GM12878 (cell line): ENCODE data around the gene CMSS1. TPM values are rescaled to one million over a fixed set of nuclear protein-coding genes. Genes with fewer than 3 reads are reported as not detected.

Experiments used
- ATAC-seq: fragments of 200-7000 bp; cut with Tn5 transposase; 3 replicates; pipeline ENCODE4 v1.9.1; 2020; ENCODE audit warnings: mild to moderate bottlenecking, moderate library complexity
- BruUV-seq: library from RNA; stranded (reverse); fragments of 400-500 nt; replicated peaks from 2 replicates; lab custom pipeline; 2021; lab: Mats Ljungman, UMichigan
- CTCF ChIA-PET: fragments of 300-600 bp; sonication (Branson Sonifier 250); formaldehyde crosslinking; extraction: SDS; loops from one replicate; lab custom pipeline; 2021; ENCODE audit warnings: inconsistent platforms; lab: Yijun Ruan, JAX
- POLR2A ChIA-PET: fragments of 350-600 bp; formaldehyde crosslinking; extraction: SDS; loops from one replicate; lab custom pipeline; 2021; ENCODE audit warnings: inconsistent platforms; lab: Charles Lee
- RAD21 ChIA-PET: fragments of 300-600 bp; sonication (Branson Sonifier 250); formaldehyde crosslinking; loops from one replicate; lab custom pipeline; 2023; ENCODE audit warnings: antibody characterized with exemption; ENCODE audit not compliant: unreplicated experiment; lab: Charles Lee
- SMC1A ChIA-PET: fragments of 300-600 bp; sonication (Branson Sonifier 250); formaldehyde crosslinking; loops from one replicate; lab custom pipeline; 2023; ENCODE audit not compliant: unreplicated experiment, uncharacterized antibody; lab: Charles Lee
- DNase-seq: peaks from one replicate; pipeline ENCODE4 v3.0.0-alpha.2; 2011; ENCODE audit warnings: low read depth, low spot score
- FAIRE-seq: peaks from 3 replicates; lab custom pipeline; 2011; peaks lifted over from hg19 to GRCh38; lab: Jason Lieb, UNC
- H2AFZ ChIP-seq: 2 replicates; pipeline ENCODE4 v1.6.0; 2011; ENCODE audit warnings: low read depth, low read length, control low read depth; ENCODE audit not compliant: control insufficient read depth
- H3K27ac ChIP-seq: 2 replicates; pipeline ENCODE4 v1.5.1; 2011; ENCODE audit warnings: control low read depth; ENCODE audit not compliant: control insufficient read depth, insufficient read depth
- H3K27me3 ChIP-seq, 2 experiments: replicated peaks in 1 of 2; 2 replicates each; pipeline versions ENCODE4 v1.6.0 to v1.6.1; 2011; ENCODE audit warnings: low read length in 1 of 2; ENCODE audit not compliant: control insufficient read depth in 2 of 2, insufficient read depth in 2 of 2
- H3K36me3 ChIP-seq, 2 experiments: 2 replicates each; pipeline ENCODE4 v1.5.1; 2011; ENCODE audit warnings: low read length in 1 of 2; ENCODE audit not compliant: control insufficient read depth in 2 of 2, insufficient read depth in 2 of 2
- H3K4me1 ChIP-seq: 2 replicates; pipeline ENCODE4 v1.6.1; 2011; ENCODE audit warnings: mild to moderate bottlenecking, low read length, moderate library complexity, mixed read lengths; ENCODE audit not compliant: control insufficient read depth, insufficient read depth
- H3K4me2 ChIP-seq: 2 replicates; pipeline ENCODE4 v1.6.0; 2011; ENCODE audit warnings: control low read depth; ENCODE audit not compliant: control insufficient read depth, insufficient read depth
- H3K4me3 ChIP-seq: fragments of 200-600 bp; sonication (generic); 2 replicates; pipeline ENCODE4 v1.5.1; 2016
- H3K79me2 ChIP-seq: 2 replicates; pipeline ENCODE4 v1.6.0; 2011; ENCODE audit warnings: low read length; ENCODE audit not compliant: control insufficient read depth, insufficient read depth
- H3K9ac ChIP-seq: 2 replicates; pipeline ENCODE4 v1.8.0; 2011; ENCODE audit warnings: low read length, control low read depth, mixed read lengths; ENCODE audit not compliant: control insufficient read depth, insufficient read depth
- H3K9me3 ChIP-seq: replicated peaks from 3 replicates; pipeline ENCODE4 v1.5.1; 2011; ENCODE audit warnings: mild to moderate bottlenecking, low read length; ENCODE audit not compliant: control insufficient read depth, insufficient read depth
- H4K20me1 ChIP-seq: 2 replicates; pipeline ENCODE4 v1.6.0; 2011; ENCODE audit not compliant: control insufficient read depth, insufficient read depth
- BCLAF1 ChIP-seq: fragments of 450-650 bp; IDR thresholded peaks from 2 replicates; pipeline ENCODE4 v1.6.1; 2017; ENCODE audit warnings: antibody characterized with exemption, mild to moderate bottlenecking, moderate library complexity
- CBX5 ChIP-seq: sonication (generic); IDR thresholded peaks from 2 replicates; pipeline ENCODE4 v1.6.1; 2016; ENCODE audit warnings: low read depth, moderate library complexity, mild to moderate bottlenecking, inconsistent platforms
- CEBPB ChIP-seq, 2 experiments: fragments of 150-350 bp in 1 of 2; IDR thresholded peaks; 2 replicates each; pipeline ENCODE4 v1.6.1; 2012 to 2014; ENCODE audit warnings: low read depth in 2 of 2, low read length in 2 of 2, borderline replicate concordance in 1 of 2, inconsistent platforms in 1 of 2
- CHD4 ChIP-seq: fragments of 200-600 bp; sonication (generic); IDR thresholded peaks from 2 replicates; pipeline ENCODE4 v1.6.1; 2016; ENCODE audit warnings: mild to moderate bottlenecking
- CREM ChIP-seq: IDR thresholded peaks from 2 replicates; pipeline ENCODE4 v1.6.1; 2014; ENCODE audit warnings: antibody characterized with exemption, low read depth
- FOXM1 ChIP-seq: IDR thresholded peaks from 2 replicates; pipeline ENCODE4 v1.6.1; 2012; ENCODE audit warnings: low read depth, mild to moderate bottlenecking, inconsistent platforms, low read length, moderate library complexity
- JUNB ChIP-seq: IDR thresholded peaks from 2 replicates; pipeline ENCODE4 v1.6.1; 2016; ENCODE audit warnings: antibody characterized with exemption, mild to moderate bottlenecking
- POLR2A ChIP-seq: IDR thresholded peaks from 2 replicates; pipeline ENCODE4 v1.6.1; 2011; ENCODE audit warnings: low read depth, mild to moderate bottlenecking, low read length
- POLR2AphosphoS5 ChIP-seq: IDR thresholded peaks from 2 replicates; pipeline ENCODE4 v1.6.1; 2011; ENCODE audit warnings: mild to moderate bottlenecking, low read length, inconsistent platforms
- POU2F2 ChIP-seq: IDR thresholded peaks from 3 replicates; pipeline ENCODE4 v1.6.1; 2011; ENCODE audit warnings: low read depth, mild to moderate bottlenecking, low read length, borderline replicate concordance
- RCOR1 ChIP-seq: conservative IDR thresholded peaks from 2 replicates; pipeline ENCODE4 v1.6.1; 2012; ENCODE audit warnings: low read depth, low read length, improper control_type of control experiment
- RUNX3 ChIP-seq: IDR thresholded peaks from 2 replicates; pipeline ENCODE4 v1.6.1; 2012; ENCODE audit warnings: low read length, inconsistent platforms
- SIN3A ChIP-seq: IDR thresholded peaks from 2 replicates; pipeline ENCODE4 v1.6.1; 2012; ENCODE audit warnings: low read depth, low read length, improper control_type of control experiment
- ZBTB4 ChIP-seq: fragments of 450-650 bp; formaldehyde crosslinking; IDR thresholded peaks from 2 replicates; pipeline ENCODE4 v1.4.0; 2022; ENCODE audit warnings: mild to moderate bottlenecking, moderate library complexity
- ZNF687 ChIP-seq: fragments of 450-650 bp; IDR thresholded peaks from 2 replicates; pipeline ENCODE4 v1.6.1; 2017; ENCODE audit warnings: mild to moderate bottlenecking, moderate library complexity
- ZSCAN29 ChIP-seq: fragments of 450-650 bp; IDR thresholded peaks from 2 replicates; pipeline ENCODE4 v1.6.1; 2017; ENCODE audit warnings: mild to moderate bottlenecking, moderate library complexity
- WGBS: methylation state at CpG from one replicate; pipeline ENCODE4 v1.1.6; 2016; ENCODE audit warnings: low lambda C conversion rate; ENCODE audit not compliant: insufficient replicate concordance, insufficient coverage; ENCODE audit errors: missing lambda C conversion rate; 5-methylcytosine and 5-hydroxymethylcytosine counted together
- in situ Hi-C: fragments of 300-500 bp; cut with MboI; formaldehyde crosslinking; loops from 9 replicates; pipeline ENCODE4 v1.14.3; 2018; ENCODE audit warnings: mixed read lengths
- intact Hi-C: fragments of 100-400 bp; cut with micrococcal nuclease; formaldehyde crosslinking; loops from one replicate; pipeline ENCODE4 v1.14.2; 2022; ENCODE audit not compliant: unreplicated experiment
- polyA plus RNA-seq, 11 experiments: library from polyadenylated mRNA; depleted of rRNA in 4 of 11; unstranded in 6 of 11; stranded (reverse) in 5 of 11; fragments of >200 nt; fragmentation: Nextera tagmentation in 4 of 11; fragmentation: Illumina TruSeq in 1 of 11; extraction: Ambion mirVana in 4 of 11; extraction: Trizol in 1 of 11; gene quantifications; 1 replicate in 1 of 11; 2 replicates in 10 of 11; pipeline versions ENCODE4 v1.2.1 to v1.2.3, GENCODE V29; 2011 to 2016; ENCODE audit warnings: inconsistent platforms in 2 of 11, missing spikeins in 2 of 11, low read depth in 1 of 11
- total RNA-seq, 4 experiments: library from RNA; depleted of rRNA in 3 of 4; stranded (reverse); fragments of >200 nt in 3 of 4; fragmentation: Illumina TruSeq in 1 of 4; extraction: Trizol in 1 of 4; gene quantifications; 2 replicates each; pipeline versions ENCODE4 v1.2.1 to v1.2.3, GENCODE V29; 2013 to 2021

Gene CMSS1
- total and polyA plus RNA-seq, 10 of the 15 experiments (the other 5 are each of a cell fraction or from before 2014, with no cell fraction given) = 31.0 to 118 (median 70.1) TPM

GRCh38 chr3:100029689-100030088 lies 212.0 kb downstream of the CMSS1 start:
- Histone ChIP-seq H3K27ac (peak overlapping the region; percentile 39), H3K4me3 (no peak overlapping the region), H2AFZ (peak overlapping the region; percentile 25; the same call in 1 of the 2 replicates), H3K27me3 (no peaks in the 10 kb centered on the region), H3K9ac (no peak overlapping the region), H3K4me2 (peak overlapping the region; percentile 27), H4K20me1 (no peaks in the 10 kb centered on the region), H3K36me3 (no peaks in the 10 kb centered on the region), H3K79me2 (no peaks in the 10 kb centered on the region), H3K9me3 (no peaks in the 10 kb centered on the region), H3K4me1 (peaks cover 12% of the 10 kb centered on the region)
- FAIRE-seq (no peak), DNase-seq (no peak), ATAC-seq (no peak)
- ChIA-PET CTCF (interaction anchor here (0.7 to 2.7 kb wide), 5 partner anchors 9 to 218 kb away, joined by 3 to 10 read pairs (median 3); no protein-coding TSS in a partner anchor), SMC1A (interaction anchor here (1.0 kb wide), 1 partner anchor 8 kb away, joined by 3 read pairs; no protein-coding TSS in a partner anchor), RAD21 (interaction anchor here (1.1 to 2.2 kb wide), 4 partner anchors 13 to 186 kb away, joined by 3 to 5 read pairs (median 4); no protein-coding TSS in a partner anchor), POLR2A (interaction anchor here (0.8 to 1.2 kb wide), 2 partner anchors 14 to 18 kb away, joined by 3 to 4 read pairs; no protein-coding TSS in a partner anchor)
- in situ Hi-C loops (no loop called here), intact Hi-C loops (no loop called here)
- no TSS peak for BruUV-seq
- WGBS = 4% methylated on average over 2 of the region's 2 CpGs
- TF ChIP-seq BCLAF1 (no peak), ZSCAN29 (no peak), ZBTB4 (no peak), ZNF687 (no peak), RUNX3 (0 out of 2 replicates have a peak, but pooled peaks have one; percentile 16), RCOR1 (no peak), POLR2AphosphoS5 (no peak), FOXM1 (no peak), SIN3A (no peak), CHD4 (0 out of 2 replicates have a peak, but pooled peaks have one; percentile 46), CBX5 (no peak), CEBPB (IDR thresholded peaks at IDR 0.05; ENCODE audit: borderline replicate concordance in 1 of 2, low read depth in 2 of 2, low read length in 2 of 2) (no peak), CREM (peak; percentile 16; the same call in 1 of the 2 replicates), POLR2A (no peak), POU2F2 (no peak), JUNB (peak; percentile 57)
